Activated T-helper 2 cell treated with anti-CD3 and anti-CD28 coated beads, Interferon-gamma antibody, Interleukin-2, Interleukin-4, amounts not matched to agents 10 μg/mL and 5 μg/mL and 100 μg/mL, durations not matched to agents 14 hours and 24 hours and 36 hours (primary cell): ENCODE measurements around the gene MRGPRD. TPM values are rescaled to one million over a fixed set of nuclear protein-coding genes. Genes with fewer than 3 reads are reported as not detected.
"Not testable (repeated sequence)": the region's sequence is repeated elsewhere in the genome, so short reads cannot be mapped to it uniquely, and the experiment has no call there.

Source experiments
- DNase-seq: peaks from one replicate; pipeline ENCODE4 v3.0.0; 2021; ENCODE audit warnings: low spot score
- H3K27ac Mint-ChIP-seq: one replicate; pipeline ENCODE4 v1.8.0; 2021; ENCODE audit warnings: mixed read lengths
- H3K27me3 Mint-ChIP-seq: one replicate; pipeline ENCODE4 v1.8.0; 2021; ENCODE audit warnings: low read depth, mixed read lengths
- H3K36me3 Mint-ChIP-seq: one replicate; pipeline ENCODE4 v1.8.0; 2021; ENCODE audit warnings: low read depth, mixed read lengths
- H3K4me1 Mint-ChIP-seq: one replicate; pipeline ENCODE4 v1.8.0; 2021; ENCODE audit warnings: low read depth, mixed read lengths
- H3K4me3 Mint-ChIP-seq: one replicate; pipeline ENCODE4 v1.8.0; 2021; ENCODE audit warnings: low read depth, mild to moderate bottlenecking, moderate library complexity, mixed read lengths
- H3K9me3 Mint-ChIP-seq: one replicate; pipeline ENCODE4 v1.8.0; 2021; ENCODE audit warnings: mixed read lengths
- intact Hi-C: fragments of 100-400 bp; cut with micrococcal nuclease; formaldehyde crosslinking; loops from one replicate; pipeline ENCODE4 v1.15.1; 2023
- total RNA-seq: library from RNA; stranded (reverse); gene quantifications from 2 replicates; pipeline ENCODE4 v1.2.3, GENCODE V29; 2022

Gene MRGPRD
- total RNA-seq, 1 donor from 2014 or later, result not detected

DNA sequence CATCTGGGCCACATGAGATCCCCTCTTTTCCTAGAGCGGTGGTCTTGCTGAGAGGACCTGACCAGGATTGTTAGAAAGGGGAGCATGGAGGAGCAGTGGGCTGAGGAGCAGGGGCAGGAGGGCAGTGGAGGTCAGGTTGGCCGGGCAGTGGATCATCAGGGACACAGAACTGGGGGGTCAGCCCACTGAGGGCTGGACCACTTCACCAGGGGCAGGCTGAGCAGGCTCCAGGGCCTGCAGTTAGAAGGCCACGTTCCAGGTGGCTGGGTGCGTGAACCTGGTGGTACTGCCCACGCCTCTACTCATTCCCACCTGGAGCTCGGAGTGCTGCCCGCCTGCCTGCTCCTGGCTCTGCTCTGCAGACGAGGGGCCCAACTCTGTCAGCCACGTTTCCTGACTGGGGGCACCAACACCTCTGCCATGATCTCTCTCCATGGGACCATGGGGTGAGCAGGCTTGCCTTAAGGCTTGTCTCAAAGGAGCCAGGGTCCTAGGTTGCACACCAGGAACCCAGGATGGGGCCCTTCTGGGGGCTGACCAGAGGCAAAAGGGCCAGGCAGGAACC lies 22.6 kb upstream of the MRGPRD start:
- no peaks in the 10 kb centered on the region for H3K36me3 Mint-ChIP-seq
- no peak overlapping the region for H3K27ac Mint-ChIP-seq
- no peaks in the 10 kb centered on the region for H3K4me1 Mint-ChIP-seq

DNA sequence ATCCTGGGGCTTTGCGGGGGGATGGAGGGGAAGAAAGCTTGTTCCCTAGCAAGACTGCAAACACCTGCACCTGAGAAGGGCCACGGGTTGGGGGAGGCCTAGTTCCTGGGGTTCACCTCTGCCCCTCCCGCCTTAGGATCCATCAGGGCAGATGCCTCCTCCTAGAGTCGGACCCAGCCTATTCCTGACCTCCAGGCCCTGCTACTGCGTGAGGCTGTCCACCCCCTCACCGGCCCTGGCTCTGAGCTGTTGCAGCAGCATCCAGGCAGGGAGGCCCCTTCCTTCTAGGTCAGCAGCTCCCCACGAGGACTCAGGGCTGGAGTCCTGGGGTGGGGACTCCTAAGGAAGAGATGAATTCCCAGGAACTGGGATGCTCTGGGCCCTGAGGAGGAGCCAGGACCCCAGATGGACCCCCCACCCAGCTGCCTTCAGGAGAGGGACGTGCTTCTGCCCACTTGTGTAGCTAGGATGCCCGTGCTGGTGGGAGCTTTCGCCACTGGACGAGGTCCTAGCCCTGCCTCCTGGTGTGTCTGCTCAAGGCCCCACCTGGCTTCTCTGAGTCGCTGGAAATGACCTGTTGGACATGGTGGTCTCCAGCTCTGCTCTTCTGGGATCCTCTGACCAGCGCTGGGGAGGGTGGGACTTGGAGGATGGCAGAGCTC lies 21.9 kb upstream of the MRGPRD start:
- H3K9me3 Mint-ChIP-seq, result no peaks in the 10 kb centered on the region
- H3K27ac Mint-ChIP-seq, result no peak overlapping the region
- intact Hi-C loops, result no loop called here
- H3K4me3 Mint-ChIP-seq, result no peak overlapping the region
- H3K27me3 Mint-ChIP-seq, result peaks cover 4% of the 10 kb centered on the region
- H3K36me3 Mint-ChIP-seq, result no peaks in the 10 kb centered on the region
- no peak for DNase-seq
- H3K4me1 Mint-ChIP-seq, result no peaks in the 10 kb centered on the region

More for the DNA sequence above, 22.6 kb upstream of the MRGPRD start:
- Mint-ChIP-seq H3K9me3 (no peaks in the 10 kb centered on the region), H3K27me3 (peaks cover 4% of the 10 kb centered on the region), H3K4me3 (no peak overlapping the region)
- no peak for DNase-seq
- intact Hi-C loops, result no loop called here

DNA sequence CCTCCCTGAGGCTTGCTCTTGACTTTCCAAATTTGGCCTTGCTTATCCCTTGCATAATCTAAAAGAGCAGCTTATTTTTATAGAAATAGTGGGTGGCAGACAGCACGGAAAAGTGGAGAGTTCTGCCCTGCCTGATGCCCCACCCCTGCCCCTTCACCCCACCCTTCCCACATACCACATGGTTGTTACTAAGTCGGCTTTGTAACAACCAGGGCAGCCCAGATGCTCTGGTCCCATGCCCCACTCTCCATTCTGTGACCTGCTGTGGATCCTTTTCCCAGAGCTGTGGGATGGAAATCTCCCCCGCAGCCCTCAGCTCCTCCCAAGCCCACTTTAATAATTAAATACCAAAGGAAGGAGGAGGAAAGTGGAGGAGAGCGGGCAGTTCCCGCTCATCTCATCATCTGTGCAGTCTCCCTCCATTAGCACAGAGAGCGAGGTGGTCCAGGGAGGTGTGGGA lies 21.4 kb upstream of the MRGPRD start:
- Mint-ChIP-seq H3K4me1 (no peaks in the 10 kb centered on the region), H3K36me3 (no peaks in the 10 kb centered on the region), H3K27me3 (peaks cover 2% of the 10 kb centered on the region), H3K4me3 (no peak overlapping the region), H3K27ac (no peak overlapping the region), H3K9me3 (no peaks in the 10 kb centered on the region)
- no peak for DNase-seq
- intact Hi-C loops, result no loop called here

DNA sequence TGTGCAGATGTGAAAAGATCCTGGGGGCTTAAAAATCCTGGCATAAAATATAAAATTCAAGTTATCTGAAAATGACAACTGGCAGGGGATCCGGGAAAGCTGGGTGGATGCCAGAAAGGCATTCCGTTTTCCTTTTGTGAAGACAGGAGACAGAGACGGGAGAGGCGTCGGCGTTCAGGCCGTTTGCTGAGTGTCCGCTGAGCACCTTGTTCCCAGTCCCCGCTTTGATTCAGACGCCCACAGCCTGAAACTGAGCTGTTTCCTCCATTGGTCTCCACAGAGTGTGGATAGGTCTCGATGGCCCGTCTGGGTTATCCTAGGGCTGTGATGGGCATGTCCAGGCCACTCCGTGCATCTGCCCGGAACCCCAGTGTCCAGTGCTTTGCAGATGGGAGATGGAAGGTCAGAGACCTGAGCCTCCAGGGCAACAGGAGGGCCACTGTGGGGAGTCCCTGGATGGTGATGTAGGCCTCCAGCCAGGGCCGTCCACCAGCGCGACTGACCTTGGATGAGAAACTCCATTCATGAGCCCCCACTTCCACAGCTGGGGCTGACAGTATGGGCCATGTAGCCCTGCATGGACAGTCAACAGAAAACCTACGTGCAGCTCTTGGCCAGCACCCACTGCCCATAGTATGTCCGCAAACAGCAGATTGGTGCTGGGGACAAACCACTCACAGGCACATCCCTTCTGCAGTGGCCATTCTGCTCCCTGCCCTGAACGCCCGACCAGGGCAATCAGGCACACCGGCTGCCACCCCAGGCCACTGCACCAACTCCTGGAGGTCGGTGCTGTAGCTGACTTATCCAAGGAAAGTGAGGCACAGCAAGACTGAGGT lies 20.7 kb upstream of the MRGPRD start:
- no peak for DNase-seq
- intact Hi-C loops, result no loop called here
- no peaks in the 10 kb centered on the region for H3K4me1 Mint-ChIP-seq

DNA sequence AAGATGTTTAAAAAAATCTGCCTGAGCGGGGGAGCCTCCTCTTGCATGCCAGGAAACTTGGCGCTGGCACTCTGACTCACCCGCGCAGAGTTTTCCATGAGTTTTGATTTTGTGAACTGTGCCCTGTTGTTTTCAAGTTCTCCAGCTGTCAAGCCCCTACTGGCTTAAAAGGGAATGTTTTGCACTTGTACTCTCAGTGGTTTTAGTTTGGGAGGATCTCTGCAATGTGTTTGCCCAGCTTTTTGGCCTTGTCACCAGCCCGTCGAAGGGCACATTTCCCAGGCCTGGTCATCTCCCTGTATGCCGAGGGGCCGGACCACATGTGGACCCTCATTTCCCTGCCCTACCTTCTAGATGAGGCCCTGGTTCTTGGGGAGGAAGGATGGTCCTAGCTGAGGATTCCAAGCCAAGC lies 20.1 kb upstream of the MRGPRD start:
- intact Hi-C loops, result no loop called here
- H3K36me3 Mint-ChIP-seq, result no peaks in the 10 kb centered on the region

More for the DNA sequence above, 20.7 kb upstream of the MRGPRD start:
- H3K27ac Mint-ChIP-seq, result no peak overlapping the region
- H3K27me3 Mint-ChIP-seq, result peaks cover 2% of the 10 kb centered on the region
- no peaks in the 10 kb centered on the region for H3K9me3 Mint-ChIP-seq
- no peak overlapping the region for H3K4me3 Mint-ChIP-seq
- no peaks in the 10 kb centered on the region for H3K36me3 Mint-ChIP-seq

GRCh38 chr11:69000391-69000790 lies 19.6 kb upstream of the MRGPRD start:
- Mint-ChIP-seq H3K27ac (no peak overlapping the region), H3K36me3 (no peaks in the 10 kb centered on the region), H3K27me3 (peaks cover 2% of the 10 kb centered on the region), H3K4me1 (no peaks in the 10 kb centered on the region), H3K9me3 (no peaks in the 10 kb centered on the region), H3K4me3 (no peak overlapping the region)
- DNase-seq, result no peak
- intact Hi-C loops, result no loop called here

More for the DNA sequence above, 20.1 kb upstream of the MRGPRD start:
- no peaks in the 10 kb centered on the region for H3K4me1 Mint-ChIP-seq
- H3K27me3 Mint-ChIP-seq, result peaks cover 2% of the 10 kb centered on the region
- H3K9me3 Mint-ChIP-seq, result no peaks in the 10 kb centered on the region
- no peak for DNase-seq
- H3K27ac Mint-ChIP-seq, result no peak overlapping the region
- H3K4me3 Mint-ChIP-seq, result no peak overlapping the region

DNA sequence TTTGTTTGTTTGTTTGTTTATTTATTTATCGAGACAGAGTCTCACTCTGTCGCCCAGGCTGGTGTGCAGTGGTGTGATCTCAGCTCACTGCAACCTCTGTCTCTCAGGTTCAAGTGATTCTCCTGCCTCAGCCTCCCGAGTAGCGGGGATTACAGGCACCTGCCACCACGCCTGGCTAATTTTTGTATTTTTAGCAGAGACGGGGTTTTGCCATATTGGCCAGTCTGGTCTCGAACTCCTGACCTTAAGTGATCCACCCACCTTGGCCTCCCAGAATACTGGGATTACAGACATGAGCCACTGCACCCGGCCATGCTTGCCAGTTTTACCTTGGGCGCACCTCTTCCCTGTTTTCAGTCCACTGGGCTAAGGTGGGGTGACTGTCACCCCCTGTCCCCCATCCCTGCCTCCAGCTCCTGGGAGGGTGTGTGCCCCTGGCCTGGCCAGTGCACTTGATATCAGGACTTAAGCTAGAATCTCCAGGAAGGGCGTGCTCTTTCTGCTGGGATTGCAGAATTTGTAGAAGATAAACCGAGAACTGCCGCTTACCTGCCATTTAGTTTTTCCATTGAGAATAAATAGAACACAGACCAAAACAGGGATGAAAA lies 19.1 kb upstream of the MRGPRD start:
- H3K27me3 Mint-ChIP-seq, DNase-seq, H3K4me3 Mint-ChIP-seq, H3K4me1 Mint-ChIP-seq, H3K36me3 Mint-ChIP-seq, intact Hi-C loops, H3K27ac Mint-ChIP-seq, H3K9me3 Mint-ChIP-seq: not testable (repeated sequence)

GRCh38 chr11:68999093-68999747 lies 18.4 kb upstream of the MRGPRD start:
- peaks cover 2% of the 10 kb centered on the region for H3K27me3 Mint-ChIP-seq
- intact Hi-C loops, result no loop called here
- no peak for DNase-seq

DNA sequence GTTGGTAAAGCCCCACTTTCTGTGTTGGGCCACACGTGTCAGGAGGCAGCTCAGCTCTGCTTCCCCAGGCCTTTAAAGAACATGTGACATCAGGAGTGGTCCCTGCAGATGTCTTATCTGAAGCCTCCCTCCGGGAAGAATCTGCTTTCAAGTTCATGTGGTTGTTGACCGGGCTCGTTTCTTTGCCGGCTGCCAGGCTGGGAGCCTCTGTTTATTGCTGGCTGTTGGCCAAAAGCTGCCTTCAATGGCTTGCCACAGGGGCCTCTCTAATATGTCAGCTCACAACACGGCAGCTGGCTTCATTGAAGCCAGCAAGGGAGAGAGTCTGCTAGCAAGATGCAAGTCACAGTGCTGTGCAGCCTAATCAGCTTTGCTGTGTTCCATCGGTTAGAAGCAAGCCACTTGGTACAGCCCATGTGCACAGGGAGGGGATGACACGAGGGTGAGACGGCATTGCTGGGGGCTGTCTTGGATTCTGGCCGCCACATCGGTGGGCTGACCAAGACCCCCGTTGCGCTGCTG lies 17.7 kb upstream of the MRGPRD start:
- DNase-seq, result no peak
- intact Hi-C loops, result no loop called here
- Mint-ChIP-seq H3K27me3 (peaks cover 2% of the 10 kb centered on the region), H3K36me3 (no peaks in the 10 kb centered on the region), H3K9me3 (no peaks in the 10 kb centered on the region), H3K27ac (no peak overlapping the region), H3K4me3 (no peak overlapping the region), H3K4me1 (no peaks in the 10 kb centered on the region)

More at GRCh38 chr11:68999093-68999747, 18.4 kb upstream of the MRGPRD start:
- Mint-ChIP-seq H3K9me3 (no peaks in the 10 kb centered on the region), H3K36me3 (no peaks in the 10 kb centered on the region), H3K4me1 (no peaks in the 10 kb centered on the region), H3K4me3 (no peak overlapping the region), H3K27ac (no peak overlapping the region)

DNA sequence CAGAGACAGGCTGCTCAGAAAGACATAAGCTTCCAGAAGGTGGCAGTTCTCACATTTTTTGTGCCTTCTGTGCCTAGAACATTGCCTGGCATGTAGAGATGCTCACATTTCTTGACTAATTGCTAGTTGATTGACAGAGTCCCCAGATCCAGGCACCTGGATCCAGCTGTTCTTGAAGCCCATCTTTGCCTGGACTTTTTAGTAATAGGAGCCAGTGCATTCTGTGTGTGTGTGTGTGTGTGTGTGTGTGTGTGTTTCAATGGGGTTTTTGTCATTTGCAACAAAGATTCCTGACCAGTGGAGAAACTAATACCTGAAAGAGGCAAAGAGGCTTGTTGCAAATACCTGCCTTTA lies 17.2 kb upstream of the MRGPRD start:
- Mint-ChIP-seq H3K36me3 (no peaks in the 10 kb centered on the region), H3K27ac (no peak overlapping the region), H3K27me3 (peaks cover 2% of the 10 kb centered on the region), H3K4me1 (no peaks in the 10 kb centered on the region), H3K4me3 (no peak overlapping the region), H3K9me3 (no peaks in the 10 kb centered on the region)
- intact Hi-C loops, result no loop called here
- DNase-seq, result no peak

DNA sequence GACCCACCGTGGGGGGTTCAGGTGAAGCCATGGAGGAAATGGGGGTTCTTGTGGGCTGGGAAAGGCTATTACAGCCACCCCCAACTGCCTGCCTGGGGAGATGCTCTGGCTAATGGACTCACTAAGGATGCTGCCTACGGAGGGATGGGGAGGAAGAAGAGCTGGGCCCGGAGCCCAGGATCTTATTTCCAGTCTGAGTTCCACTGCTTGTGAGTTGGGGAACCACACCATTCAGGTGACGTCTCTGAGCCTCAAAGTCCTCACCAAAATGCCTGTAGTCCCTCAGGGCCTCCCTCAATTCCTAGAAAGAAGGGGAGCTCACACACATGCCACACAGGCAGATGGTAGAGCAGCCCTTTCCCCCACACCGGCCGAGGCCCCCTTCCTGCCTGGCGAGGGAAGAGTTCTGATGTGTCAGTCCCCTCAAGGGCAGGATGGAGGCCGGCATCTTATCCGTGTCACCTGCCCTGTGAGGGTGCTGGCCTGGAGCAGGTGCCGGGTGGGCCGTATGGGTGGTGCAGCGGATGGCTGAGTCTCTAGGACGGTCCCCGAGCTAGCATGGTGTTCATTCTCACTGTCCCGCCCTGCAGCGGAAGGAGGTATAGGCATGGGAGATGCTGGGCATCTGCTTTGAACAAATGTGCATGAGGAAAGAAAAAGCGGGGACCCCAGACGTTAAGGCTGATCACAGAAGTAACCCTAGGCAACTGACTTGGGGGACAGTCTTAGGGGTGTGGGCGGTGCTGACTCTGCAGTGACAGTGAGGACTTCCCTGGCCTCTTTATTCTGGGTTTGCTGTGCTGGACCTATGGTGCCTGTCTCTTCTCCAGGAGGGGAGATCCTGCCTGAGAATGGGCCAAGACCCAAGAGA lies 16.6 kb upstream of the MRGPRD start:
- no peaks in the 10 kb centered on the region for H3K36me3 Mint-ChIP-seq
- H3K27me3 Mint-ChIP-seq, result peaks cover 4% of the 10 kb centered on the region
- no peak for DNase-seq
- H3K4me3 Mint-ChIP-seq, result no peak overlapping the region
- intact Hi-C loops, result no loop called here
- no peaks in the 10 kb centered on the region for H3K4me1 Mint-ChIP-seq
- H3K27ac Mint-ChIP-seq, result no peak overlapping the region
- H3K9me3 Mint-ChIP-seq, result no peaks in the 10 kb centered on the region
